GM19023 (cell line): ENCODE results near the gene TCP10L.
"Not testable (repeated sequence)": the region's sequence is repeated elsewhere in the genome, so short reads cannot be mapped to it uniquely, and the experiment has no call there.

Experiments
- ATAC-seq: cut with Tn5 transposase; IDR thresholded peaks from one replicate; pipeline ENCODE4 v1.9.1; 2021; ENCODE audit warnings: mild to moderate bottlenecking, moderate library complexity; ENCODE audit not compliant: unreplicated experiment

The TCP10L gene, protein sequence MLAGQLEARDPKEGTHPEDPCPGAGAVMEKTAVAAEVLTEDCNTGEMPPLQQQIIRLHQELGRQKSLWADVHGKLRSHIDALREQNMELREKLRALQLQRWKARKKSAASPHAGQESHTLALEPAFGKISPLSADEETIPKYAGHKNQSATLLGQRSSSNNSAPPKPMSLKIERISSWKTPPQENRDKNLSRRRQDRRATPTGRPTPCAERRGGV

GRCh38 chr21:32585042-32585710, at the start of gene TCP10L:
TCP10L (minus strand) TSS chr21:32585523; CDS start chr21:32584304, 1,219 bp downstream.
- ATAC-seq = no peak

- no peak for ATAC-seq
Measured at GRCh38 chr21:32626621-32627196, 41.4 kb upstream of the TCP10L start.

DNA sequence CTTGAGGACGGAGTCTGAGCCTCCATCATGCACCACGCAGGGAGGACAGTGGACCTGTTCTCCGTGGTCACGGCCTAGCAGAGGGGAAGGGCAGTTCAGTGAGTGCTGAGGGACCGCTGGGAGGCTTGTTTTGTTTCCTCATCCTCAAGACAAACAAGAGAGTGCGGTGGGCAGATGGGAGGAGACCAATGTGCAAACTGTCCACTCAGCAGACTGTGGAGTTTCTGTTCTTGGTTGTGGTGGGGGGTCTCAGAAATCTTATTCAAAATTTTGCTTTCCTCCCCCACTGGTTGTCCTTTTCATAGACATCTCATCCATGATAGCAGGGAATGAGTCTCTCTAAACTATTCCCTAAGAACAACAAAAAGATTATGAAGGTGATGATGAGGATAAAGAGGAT, 32.9 kb upstream of the TCP10L start:
- not testable (repeated sequence) for ATAC-seq

GRCh38 chr21:32613436-32614043, 28.2 kb upstream of the TCP10L start:
- ATAC-seq = no peak

DNA sequence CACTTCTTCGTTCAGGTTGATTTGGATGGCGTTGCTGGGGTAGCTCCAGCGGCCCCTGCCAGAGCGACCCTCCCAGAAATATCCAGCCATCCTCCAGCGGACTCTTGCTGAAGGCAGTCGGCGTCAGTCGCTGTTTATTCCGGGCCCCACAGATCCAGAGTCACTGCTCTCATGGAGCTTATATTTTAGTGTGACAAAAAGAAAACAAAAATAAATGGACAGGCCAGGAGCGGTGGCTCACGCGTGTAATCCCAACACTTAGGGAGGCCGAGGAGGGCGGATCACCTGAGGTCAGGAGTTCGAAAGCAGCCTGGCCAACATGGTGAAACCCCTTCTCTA, 27.6 kb upstream of the TCP10L start:
- ATAC-seq = no peak

DNA sequence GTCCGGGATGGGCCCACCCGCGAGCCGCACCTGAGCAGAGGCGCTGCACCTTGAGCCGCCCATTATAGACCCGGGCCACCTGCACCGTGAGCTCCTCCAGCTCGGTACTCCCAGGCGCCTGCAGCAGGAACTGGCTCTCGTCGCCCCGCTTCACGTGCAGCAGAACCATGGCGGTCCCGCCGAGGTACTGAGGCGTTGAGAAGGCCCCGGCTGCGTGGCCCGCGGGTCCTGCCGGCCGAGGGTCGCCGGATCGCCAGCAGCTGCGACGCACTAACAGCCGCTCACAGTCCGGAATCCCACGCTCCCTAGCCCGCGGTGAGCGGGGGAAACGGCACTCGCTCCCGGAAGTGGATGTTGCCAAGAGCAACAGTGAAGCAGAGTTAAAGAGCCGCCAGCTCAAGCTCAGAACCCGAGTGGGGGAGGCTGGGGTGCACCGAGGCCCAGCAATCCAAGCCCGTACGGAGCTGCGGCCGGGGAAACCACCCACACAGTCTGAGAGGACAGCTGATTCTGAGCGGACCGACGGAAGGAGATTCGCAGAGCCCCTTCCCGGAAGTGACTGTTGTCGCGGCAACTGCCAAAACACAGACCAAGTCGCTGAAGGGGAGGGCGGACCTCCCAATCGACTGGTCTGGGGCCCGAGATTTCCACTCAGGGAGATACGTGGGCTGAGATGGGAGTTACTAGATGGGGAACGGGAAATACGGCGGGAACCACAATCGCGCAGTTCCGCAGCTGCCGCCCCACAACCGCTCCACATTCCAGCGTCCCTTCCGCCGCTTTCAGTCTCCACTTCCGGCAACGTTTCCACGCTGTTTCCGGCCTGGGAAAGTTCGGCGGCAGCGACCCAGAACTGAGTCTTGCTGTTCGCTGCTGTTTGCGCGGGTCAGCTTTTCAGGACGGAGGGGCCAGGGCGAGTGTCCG, 27.0 kb upstream of the TCP10L start, which contains the start of gene CFAP298:
TSS of gene CFAP298 (minus strand) at position 303 of the 924 bp plus-strand sequence. CDS start at position 169, 134 bp downstream.
- ATAC-seq = peak; percentile 96

DNA sequence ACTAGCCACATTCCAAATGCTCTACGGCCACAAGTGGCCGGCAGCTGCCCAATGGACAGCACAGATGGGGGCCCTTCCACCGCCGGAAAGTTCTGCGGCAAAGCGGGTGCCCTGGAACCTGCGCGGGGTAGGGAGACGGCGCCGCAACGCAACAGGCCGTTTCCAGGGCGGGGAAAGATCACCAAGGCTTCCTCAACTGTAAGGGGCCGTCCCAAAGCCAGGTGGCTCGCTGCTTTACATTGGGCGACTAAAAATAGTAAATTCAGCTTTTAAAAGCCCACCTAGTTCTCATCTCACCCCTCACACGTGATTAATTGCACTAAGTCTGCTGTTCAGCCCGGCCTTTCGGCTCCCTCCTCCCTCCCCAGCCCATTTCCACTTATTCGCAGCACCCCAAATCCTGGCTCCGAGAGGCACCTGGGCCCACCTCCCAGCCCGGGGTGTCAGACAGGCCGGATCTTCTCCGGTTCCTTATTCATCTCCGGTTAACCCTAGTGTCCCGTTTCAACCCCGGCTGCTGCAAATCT, 26.2 kb upstream of the TCP10L start:
- peak; percentile 2 for ATAC-seq

DNA sequence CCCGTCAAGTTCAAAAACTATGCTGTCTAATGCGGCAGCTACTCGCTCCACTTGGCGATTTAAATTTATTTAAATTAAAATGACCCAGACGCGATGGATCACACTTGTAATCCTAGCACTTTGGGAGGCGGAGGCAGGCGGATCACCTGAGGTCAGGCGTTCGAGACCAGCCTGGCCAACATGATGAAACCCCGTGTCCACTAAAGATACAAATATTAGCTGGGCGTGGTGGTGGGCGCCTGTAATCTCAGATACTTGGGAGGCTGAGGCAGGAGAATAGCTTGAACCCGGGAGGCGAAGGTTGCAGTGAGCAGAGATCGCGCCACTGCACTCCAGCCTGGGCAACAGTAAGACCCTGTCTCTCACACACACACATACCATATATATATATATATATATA, 25.6 kb upstream of the TCP10L start:
- ATAC-seq = not testable (repeated sequence)

- ATAC-seq = no peak
Measured at GRCh38 chr21:32608851-32609250, 23.5 kb upstream of the TCP10L start.

GRCh38 chr21:32605469-32605868, 20.1 kb upstream of the TCP10L start:
- ATAC-seq = no peak

GRCh38 chr21:32604464-32604863, 19.1 kb upstream of the TCP10L start:
- ATAC-seq = no peak

DNA sequence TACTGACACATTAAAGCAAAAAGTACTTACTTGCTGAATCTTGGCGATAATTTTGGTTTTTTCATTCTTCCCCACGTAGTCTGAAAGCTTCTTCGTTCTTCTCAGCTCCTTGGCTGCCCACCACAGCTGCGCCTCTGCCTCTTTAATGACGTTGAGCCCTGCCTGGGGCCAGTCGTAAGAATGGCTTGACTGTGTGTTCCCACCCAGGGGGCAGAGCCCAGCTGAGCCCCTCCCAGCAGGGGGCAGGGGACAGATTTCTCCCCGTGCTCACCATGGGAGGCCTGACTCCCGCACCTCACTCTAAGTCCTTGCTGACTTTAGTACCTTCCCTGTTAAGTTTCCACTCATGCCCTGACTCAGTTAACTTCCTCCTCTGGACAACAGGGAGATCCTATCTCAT, 17.8 kb upstream of the TCP10L start:
- no peak for ATAC-seq

DNA sequence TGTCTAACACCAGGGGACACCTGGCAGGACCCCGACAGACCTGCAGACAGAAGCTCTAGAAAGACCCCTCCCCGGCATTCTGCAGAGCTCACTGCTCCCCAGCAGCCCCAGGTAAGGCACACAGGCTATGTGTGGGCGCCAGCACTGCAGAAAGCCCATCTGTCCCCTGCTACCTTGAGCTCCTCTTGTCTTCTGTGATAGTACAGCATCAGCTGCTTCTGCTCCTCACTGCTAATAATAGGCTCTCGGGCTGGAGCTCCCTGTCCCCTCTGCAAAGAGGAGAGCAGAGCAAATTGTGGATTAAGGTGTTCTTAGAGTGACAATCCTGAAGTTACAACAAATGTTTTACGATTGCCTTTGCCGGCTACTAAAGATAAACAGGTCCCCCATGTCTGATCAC, 16.8 kb upstream of the TCP10L start:
- ATAC-seq = no peak

GRCh38 chr21:32599526-32599925, 14.2 kb upstream of the TCP10L start:
- ATAC-seq = no peak

GRCh38 chr21:32599091-32599490, 13.8 kb upstream of the TCP10L start:
- ATAC-seq = no peak

DNA sequence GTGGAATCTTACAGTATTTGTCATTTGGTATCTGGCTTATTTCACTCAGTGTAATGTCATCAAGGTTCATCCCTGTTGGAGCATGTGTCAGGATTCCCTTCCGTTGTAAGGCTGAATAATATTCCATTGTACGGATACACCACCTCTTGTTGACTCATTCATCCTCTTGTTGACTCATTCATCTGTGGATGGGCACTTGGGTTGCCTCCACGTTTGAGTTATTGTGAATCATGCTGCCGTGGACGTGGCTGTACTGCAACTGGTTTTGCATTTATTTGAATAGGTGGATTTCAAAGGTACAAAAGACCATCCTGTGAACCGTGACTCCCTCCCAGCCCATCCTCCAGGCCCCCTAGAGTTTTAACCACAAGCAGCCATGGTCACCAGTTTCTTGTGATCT, 11.9 kb upstream of the TCP10L start:
- no peak for ATAC-seq

DNA sequence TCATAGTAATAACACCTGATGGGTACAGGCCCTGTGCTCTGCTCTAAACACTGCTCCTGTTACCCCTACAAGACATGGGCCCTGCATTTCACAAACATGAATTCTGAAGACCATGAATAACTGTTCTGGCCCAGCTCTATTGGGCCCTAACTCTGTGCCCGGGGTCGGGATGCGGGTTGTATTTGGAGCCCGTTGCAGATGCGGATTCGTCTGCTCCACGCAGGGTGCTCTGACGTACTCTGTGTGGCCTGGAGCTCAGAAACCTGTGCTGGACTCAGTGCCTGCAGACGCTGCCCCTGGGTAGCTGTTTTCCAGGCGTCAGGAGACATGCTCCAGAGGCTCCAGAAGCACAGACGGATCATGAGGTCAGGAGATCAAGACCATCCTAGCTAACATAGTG, 10.1 kb upstream of the TCP10L start:
- ATAC-seq = no peak

GRCh38 chr21:32593690-32594089, 8.4 kb upstream of the TCP10L start:
- no peak for ATAC-seq

DNA sequence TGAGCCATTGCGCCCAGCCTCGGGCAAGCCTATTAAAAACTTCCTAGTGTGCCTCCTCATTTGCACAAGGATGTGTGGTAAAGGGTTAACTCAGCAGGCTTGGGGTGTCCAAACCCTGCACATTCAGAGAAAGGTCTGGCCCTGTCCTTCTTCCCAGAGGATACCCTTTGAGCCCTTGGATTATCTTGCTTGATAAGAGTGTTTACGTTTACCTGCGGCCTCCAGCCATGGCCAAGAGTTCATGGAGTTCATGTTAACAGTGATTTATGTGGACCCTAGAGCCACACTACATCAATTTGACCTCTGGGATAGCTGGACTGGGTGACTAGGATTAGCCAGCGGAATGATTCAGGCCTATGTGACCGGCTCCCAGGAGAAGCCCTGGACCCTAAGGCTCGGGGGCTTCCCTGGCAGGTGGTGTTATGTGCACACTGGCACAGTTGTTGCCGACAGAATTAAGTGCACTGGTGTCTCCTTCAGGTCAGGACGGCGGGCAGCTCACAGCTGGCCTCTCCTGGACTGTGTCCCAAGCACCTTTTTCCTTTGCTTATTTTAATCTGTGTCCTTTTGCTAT, 7.7 kb upstream of the TCP10L start:
- no peak for ATAC-seq

DNA sequence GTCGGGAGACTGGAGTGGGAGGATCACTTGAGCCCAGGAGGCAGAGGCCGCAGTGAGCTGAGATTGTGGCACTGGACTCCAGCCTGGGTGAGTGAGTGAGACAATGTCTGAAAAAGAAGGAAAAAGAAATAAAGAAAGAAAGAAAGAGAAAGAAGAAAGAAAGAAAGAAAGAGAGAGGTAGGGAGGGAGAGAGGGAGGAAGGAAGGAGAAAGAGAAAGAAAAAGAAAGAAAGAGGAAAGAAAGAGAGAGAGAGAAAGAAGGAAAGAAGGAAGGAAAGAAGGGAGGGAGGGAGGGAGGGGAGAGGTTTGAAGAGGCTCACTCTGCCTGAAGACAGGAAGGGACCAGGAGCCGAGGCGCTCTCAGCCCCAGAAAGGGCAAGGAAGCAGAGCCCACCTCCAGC, 4.8 kb upstream of the TCP10L start:
- ATAC-seq = no peak
